GM12891 (cell line): Measurements from ENCODE around the gene RHOBTB3.
"Not testable (repeated sequence)": the region's sequence is repeated elsewhere in the genome, so short reads cannot be mapped to it uniquely, and the experiment has no call there.

ENCODE experiments used
- DNase-seq: peaks from one replicate; pipeline ENCODE4 v3.0.0; 2011; ENCODE audit warnings: low spot score; ENCODE audit not compliant: insufficient read length
- FAIRE-seq: peaks from 2 replicates; lab custom pipeline; 2011; peaks lifted over from hg19 to GRCh38; lab: Jason Lieb, UNC
- PAX5 ChIP-seq: IDR thresholded peaks from 2 replicates; pipeline ENCODE4 v1.6.1; 2011; ENCODE audit warnings: low read length, moderate library complexity, mild to moderate bottlenecking; ENCODE audit not compliant: insufficient read depth, severe bottlenecking
- POLR2A ChIP-seq: IDR thresholded peaks from 2 replicates; pipeline ENCODE4 v1.6.1; 2011; ENCODE audit warnings: low read depth, low read length, control low read depth
- POLR2AphosphoS5 ChIP-seq: IDR thresholded peaks from 2 replicates; pipeline ENCODE4 v1.6.1; 2011; ENCODE audit warnings: low read depth, low read length, control low read depth
- POU2F2 ChIP-seq: IDR thresholded peaks from 2 replicates; pipeline ENCODE4 v1.6.1; 2011; ENCODE audit warnings: low read depth, mild to moderate bottlenecking, control low read depth, low read length, moderate library complexity
- SPI1 ChIP-seq: IDR thresholded peaks from 2 replicates; pipeline ENCODE4 v1.6.1; 2011; ENCODE audit warnings: low read depth, low read length, control low read depth
- TAF1 ChIP-seq: IDR thresholded peaks from 2 replicates; pipeline ENCODE4 v1.6.1; 2011; ENCODE audit warnings: low read depth, low read length, control low read depth

Gene RHOBTB3

DNA sequence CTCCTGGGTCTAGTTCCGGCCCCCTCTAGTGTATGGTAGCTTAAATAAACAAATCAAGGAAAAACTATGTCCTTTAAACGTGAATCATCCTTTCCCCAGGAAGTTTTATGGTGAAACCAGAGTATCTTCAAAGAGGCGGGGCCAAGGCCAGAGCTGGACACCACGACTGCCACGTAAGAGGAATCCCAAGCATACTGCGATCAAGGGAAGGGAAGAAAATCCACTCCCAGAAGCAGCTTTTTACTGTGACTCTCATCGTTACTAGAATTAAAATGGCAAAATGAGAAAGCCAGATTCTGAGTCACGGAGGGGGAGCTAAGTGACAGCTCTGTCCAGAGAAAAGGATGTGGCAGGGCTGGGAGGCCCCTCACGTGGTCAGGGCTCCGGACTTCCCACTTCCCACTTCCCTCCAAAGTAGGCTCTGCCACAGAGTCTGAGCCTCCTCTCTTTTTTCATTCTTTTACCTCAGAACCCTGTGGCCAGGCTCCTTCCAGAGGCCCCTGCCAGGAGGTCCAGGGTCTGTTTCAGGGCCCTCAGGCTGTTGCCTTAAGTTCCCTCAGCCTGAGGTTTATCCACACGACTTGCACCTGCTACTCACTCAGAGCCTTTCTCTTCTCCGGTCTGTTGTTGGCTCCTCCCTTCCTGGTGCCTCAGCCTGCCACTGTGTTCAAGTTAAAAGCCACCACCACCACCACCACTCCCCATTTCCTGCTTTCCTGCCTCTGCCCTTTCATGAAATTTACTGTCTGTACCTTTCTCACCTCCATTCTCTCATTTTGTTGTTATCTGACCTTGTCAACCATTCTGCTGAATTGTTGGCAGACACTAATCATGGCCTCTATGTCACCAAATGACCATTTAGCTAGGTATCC, 92.8 kb downstream of the RHOBTB3 start:
- TF ChIP-seq SPI1 (peak; percentile 75), PAX5 (no peak)
- peak; percentile 64 for FAIRE-seq
- no peak for DNase-seq

DNA sequence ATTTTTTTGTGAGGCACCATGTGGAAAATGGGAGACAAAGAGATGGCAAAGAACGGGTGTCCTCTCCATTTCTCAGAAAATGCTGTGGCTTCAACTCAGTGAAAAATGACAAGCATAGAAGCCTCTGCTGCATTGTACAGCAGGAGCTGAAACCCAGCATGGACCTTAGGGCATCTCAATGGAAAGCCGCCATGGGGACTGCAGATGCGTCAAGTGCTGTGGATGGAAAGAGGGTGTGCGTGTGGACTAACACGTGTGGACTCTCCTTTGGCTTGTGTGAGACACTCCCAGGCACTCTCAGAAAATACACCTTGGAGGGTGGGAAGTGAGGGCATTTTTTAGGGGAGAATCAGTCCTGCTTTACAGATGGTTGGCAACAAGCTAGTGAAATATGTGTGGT, 93.6 kb downstream of the RHOBTB3 start:
- DNase-seq = no peak
- TF ChIP-seq SPI1 (no peak), POLR2A (no peak), POU2F2 (no peak), PAX5 (no peak)
- no peak for FAIRE-seq

DNA sequence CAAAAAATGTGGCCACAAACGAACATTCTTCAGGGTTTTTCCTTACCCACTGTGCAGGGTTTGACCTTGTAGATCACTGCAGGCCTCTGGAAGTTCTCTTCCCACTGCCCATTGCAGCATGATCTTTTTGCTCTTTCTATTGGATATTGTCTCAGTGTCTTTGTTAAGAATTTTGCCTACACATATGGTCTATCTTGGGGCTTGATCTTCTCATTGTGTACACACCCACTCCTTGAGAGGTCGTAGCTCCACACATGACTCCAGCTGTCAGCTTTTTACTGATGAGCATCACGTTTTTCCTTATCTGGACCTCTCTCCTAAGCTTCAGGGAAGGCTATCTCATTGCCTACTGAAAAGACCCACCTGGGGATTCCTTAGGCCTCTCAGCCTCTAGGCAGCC, 94.4 kb downstream of the RHOBTB3 start:
- TF ChIP-seq POU2F2 = no peak
- no peak for TF ChIP-seq SPI1
- TF ChIP-seq POLR2A = no peak
- no peak for TF ChIP-seq TAF1
- no peak for TF ChIP-seq PAX5
- no peak for TF ChIP-seq POLR2AphosphoS5
- DNase-seq (no peak), FAIRE-seq (no peak)

DNA sequence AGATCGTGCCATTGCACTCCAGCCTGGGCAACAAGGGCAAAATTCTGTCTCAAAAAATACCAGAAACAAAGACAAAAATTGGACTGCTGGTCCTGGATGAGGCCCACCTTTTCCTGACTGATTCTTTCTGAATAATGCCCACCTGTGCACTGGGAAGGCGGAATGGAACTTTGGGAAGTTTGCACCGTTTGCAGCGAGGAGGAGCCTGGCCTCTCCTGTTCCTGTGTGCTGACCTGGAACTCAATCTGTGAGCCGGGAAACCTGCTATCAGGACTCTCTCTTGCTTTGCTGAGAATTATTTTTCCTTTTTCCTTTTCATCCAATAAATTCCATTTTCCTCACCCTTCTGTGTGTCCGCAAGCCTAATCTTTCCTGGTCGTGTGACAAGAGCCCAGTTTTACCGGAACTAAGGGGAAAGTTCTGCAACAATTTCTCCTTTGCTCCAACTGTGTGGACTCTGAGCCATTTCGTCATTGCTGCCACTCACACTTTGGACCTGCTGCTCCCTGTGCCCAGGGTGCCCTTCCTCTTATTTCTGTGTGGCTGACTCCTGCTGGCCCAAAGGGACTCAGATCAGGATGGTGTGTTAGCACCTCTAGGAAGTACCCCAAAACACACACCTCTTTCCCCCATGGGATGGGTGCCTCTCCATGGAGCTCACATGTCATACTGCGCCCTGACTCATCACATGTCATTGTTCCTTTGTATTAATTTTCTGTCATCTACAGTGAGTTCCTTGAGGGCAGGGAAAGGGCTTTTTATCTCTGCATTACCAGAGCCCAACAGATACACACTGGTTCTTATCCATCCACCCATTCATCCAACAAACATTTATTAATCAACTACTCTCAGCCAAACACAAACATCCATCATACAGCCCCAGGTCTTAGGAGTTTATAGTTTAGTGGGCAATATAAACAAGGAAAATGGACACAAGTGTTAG, 96.1 kb downstream of the RHOBTB3 start:
- FAIRE-seq (no peak), DNase-seq (no peak)
- TF ChIP-seq POU2F2 = no peak
- TF ChIP-seq PAX5 = no peak
- TF ChIP-seq SPI1 = no peak
- no peak for TF ChIP-seq POLR2AphosphoS5
- TF ChIP-seq TAF1 = no peak
- TF ChIP-seq POLR2A = no peak

DNA sequence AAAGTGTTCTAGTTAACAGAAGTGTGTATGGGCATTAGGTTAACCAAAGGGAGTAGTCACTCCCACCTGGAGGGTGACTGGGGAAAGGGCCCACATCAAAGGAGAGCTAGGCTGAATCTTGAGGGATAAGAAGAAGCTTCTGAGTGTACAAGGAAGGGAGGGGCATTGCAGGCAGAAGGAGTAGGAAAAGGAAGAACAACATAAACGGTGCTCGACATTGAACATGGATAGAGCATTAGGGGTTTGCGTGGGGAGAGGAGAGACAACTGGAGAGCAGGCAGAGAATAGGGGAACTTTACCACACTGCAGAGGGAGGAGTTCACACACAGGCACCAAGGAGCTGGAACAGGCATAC, 96.7 kb downstream of the RHOBTB3 start:
- no peak for FAIRE-seq
- no peak for DNase-seq
- no peak for TF ChIP-seq PAX5

DNA sequence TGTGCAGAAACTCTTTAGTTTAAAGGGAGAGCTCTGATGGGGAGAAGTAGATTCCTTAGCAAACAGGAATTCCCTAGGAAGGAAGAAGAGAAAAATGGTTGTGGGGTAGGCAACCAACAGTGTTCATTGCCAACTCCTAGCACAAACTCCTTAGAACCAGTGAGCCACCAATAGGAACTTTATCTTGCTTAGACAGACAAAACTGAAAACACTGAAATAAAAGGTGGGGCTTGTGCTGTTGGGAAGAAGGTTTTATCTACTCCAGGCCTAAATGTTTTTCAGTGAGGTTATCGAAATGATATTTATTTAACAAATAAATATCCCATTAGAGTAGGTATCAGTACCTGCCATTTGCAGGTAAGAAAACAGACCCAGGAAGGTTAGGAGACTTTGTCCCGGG, 99.1 kb downstream of the RHOBTB3 start:
- no peak for DNase-seq
- TF ChIP-seq SPI1 (no peak), POLR2A (no peak), POU2F2 (no peak)
- no peak for FAIRE-seq

DNA sequence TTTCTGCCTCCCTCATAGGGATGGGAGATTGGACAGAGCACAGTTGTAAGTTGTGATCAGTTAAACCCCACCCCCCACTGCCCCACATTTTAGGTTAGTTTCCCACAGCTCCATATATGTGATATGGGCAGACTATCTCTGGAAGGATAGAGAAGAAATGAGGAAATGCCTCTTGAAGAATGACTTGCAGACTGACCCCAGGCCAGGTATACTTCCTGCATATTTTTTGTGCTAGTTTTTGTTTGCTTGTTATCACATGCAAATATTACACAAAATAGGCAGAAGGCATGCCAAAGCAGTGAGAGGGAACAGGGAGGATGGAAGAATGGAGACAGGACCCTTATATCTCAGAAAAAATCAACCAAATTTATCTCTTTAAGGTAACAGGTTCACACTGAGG, 101.5 kb downstream of the RHOBTB3 start:
- TF ChIP-seq POLR2A (no peak), TAF1 (no peak), SPI1 (peak; percentile 36; the same call in 1 of the 2 replicates), POU2F2 (no peak)
- DNase-seq = no peak
- no peak for FAIRE-seq

DNA sequence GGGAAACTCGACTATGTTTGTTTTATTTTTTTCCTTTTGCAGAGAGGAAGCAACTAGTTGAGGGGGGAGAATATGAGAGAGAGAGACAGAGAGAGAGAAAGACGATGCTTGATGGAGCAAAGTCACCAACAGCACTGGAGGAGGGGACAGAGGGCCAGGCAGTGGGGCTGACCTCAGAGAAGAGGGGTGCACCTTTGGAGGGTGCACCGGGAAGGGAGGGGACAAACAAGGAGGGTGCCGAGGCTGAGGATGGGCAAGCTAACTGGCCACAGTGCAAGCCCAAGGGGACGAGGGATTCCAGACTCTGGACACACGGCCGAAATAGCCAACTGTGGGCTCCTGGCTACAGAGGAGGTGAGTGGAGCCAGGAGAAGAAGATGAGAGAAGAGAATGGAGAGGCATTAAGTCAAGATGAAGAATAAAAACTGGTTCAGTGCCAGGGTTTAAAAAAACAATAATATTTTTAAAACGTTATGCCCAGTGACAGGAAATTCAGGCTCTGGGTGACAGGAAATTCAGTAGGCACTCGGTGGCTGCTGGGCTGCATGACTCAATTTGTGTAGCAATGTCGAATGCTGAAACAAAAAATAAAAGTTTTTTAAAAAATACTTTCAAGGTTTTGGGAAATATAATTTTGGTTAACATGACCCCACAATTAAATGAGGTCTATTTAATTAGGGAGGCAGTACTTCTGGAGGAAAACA, 104.7 kb downstream of the RHOBTB3 start:
- no peak for DNase-seq
- TF ChIP-seq SPI1 (no peak), PAX5 (no peak), TAF1 (no peak), POLR2AphosphoS5 (no peak)
- FAIRE-seq = peak; percentile 70

DNA sequence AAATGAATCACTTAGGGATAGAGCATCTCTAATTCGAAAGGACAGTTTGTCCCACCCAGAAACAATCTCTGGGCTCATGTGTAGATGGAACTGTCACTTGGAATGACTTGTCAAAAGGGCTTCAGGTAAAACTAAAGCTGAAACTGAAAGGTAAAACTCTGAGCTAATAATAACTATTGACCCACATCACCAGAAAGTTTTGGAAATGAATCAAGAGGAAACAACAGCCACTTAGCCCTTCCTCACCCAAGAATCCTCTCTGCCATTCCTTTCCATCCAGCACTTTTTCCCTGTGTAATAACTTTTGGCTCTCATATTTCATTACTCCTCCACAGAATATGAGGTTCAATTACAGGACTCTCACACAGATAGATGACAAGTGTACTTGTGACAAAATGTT, 105.4 kb downstream of the RHOBTB3 start:
- TF ChIP-seq POLR2A = no peak
- TF ChIP-seq SPI1 = peak; percentile 25; the same call in 1 of the 2 replicates
- no peak for DNase-seq
- FAIRE-seq = peak; percentile 54

DNA sequence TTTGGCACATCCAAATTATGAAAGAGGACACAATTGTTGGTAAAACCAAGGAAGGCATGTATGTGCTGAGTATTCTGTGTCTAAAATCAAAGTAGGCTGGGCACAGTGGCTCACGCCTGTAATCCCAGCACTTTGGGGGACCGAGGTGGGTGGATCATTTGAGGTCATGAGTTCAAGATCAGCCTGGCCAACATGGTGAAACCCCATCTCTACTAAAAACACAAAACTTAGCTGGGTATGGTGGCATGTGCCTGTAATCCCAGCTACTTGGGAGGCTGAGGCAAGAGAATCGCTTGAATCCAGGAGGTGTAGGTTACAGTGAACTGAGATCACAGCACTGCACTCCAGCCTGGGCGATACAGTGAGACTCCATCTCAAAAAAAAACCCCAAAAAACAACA, 105.8 kb downstream of the RHOBTB3 start:
- FAIRE-seq = not testable (repeated sequence)

More for the DNA sequence above, 105.8 kb downstream of the RHOBTB3 start:
- DNase-seq = not testable (repeated sequence)
